Hepatocyte (in vitro differentiated cells): ENCODE results near the gene FAM53B.

Source experiments
- EZH2 ChIP-seq: fragments of 200-600 bp; sonication (generic); IDR thresholded peaks from 2 replicates; pipeline ENCODE4 v1.6.1; 2016; ENCODE audit warnings: antibody characterized with exemption, mild to moderate bottlenecking, borderline replicate concordance
- EZH2phosphoT487 ChIP-seq: fragments of 200-600 bp; sonication (generic); IDR thresholded peaks from one replicate; pipeline ENCODE4 v1.6.1; 2018; ENCODE audit warnings: antibody characterized with exemption, mild to moderate bottlenecking, low read depth, moderate library complexity; ENCODE audit not compliant: unreplicated experiment, severe bottlenecking
- TF ChIP-seq, protein P1 (sequence below): fragments of 200-600 bp; sonication (generic); IDR thresholded peaks from 2 replicates; pipeline ENCODE4 v1.5.1; 2016; ENCODE audit warnings: antibody characterized with exemption, mild to moderate bottlenecking; ENCODE audit not compliant: poor library complexity

GRCh38 chr10:124594240-124594639, 149.9 kb downstream of the FAM53B start:
- TF ChIP-seq, protein P1, sequence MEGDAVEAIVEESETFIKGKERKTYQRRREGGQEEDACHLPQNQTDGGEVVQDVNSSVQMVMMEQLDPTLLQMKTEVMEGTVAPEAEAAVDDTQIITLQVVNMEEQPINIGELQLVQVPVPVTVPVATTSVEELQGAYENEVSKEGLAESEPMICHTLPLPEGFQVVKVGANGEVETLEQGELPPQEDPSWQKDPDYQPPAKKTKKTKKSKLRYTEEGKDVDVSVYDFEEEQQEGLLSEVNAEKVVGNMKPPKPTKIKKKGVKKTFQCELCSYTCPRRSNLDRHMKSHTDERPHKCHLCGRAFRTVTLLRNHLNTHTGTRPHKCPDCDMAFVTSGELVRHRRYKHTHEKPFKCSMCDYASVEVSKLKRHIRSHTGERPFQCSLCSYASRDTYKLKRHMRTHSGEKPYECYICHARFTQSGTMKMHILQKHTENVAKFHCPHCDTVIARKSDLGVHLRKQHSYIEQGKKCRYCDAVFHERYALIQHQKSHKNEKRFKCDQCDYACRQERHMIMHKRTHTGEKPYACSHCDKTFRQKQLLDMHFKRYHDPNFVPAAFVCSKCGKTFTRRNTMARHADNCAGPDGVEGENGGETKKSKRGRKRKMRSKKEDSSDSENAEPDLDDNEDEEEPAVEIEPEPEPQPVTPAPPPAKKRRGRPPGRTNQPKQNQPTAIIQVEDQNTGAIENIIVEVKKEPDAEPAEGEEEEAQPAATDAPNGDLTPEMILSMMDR = no peak
- TF ChIP-seq EZH2phosphoT487 (no peak), EZH2 (no peak)
